Breast epithelium (tissue), 4 donors: ENCODE data around the gene MLST8. TPM values are rescaled to one million over a fixed set of nuclear protein-coding genes. Genes with fewer than 3 reads are reported as not detected.

Experiments
- DNase-seq, 2 donors: peaks; one replicate each; pipeline ENCODE4 v3.0.0-alpha.2; 2019; ENCODE audit warnings: low spot score in 2 of 2
- H3K27ac ChIP-seq, 2 donors: fragments of 200-600 bp; sonication (generic) in 1 of 2; one replicate each; pipeline ENCODE4 v1.5.1; 2016 to 2019; ENCODE audit warnings: mild to moderate bottlenecking in 1 of 2
- H3K27me3 ChIP-seq, 2 donors: fragments of 200-600 bp; sonication (generic) in 1 of 2; one replicate each; pipeline versions ENCODE4 v1.5.1 to v1.6.0; 2017 to 2019; ENCODE audit warnings: control low read depth in 1 of 2, mild to moderate bottlenecking in 1 of 2
- H3K36me3 ChIP-seq: fragments of 200-600 bp; one replicate; pipeline ENCODE4 v1.5.1; 2019
- H3K4me1 ChIP-seq, 2 donors: fragments of 200-600 bp; sonication (generic); one replicate each; pipeline ENCODE4 v1.5.1; 2016 to 2019; ENCODE audit warnings: control low read depth in 1 of 2
- H3K4me3 ChIP-seq, 3 donors: fragments of 200-600 bp; sonication (generic); 1 replicate in 2 of 3; 2 replicates in 1 of 3; pipeline ENCODE4 v1.5.1; 2016 to 2019; ENCODE audit warnings: mild to moderate bottlenecking in 3 of 3, moderate library complexity in 2 of 3
- H3K9me3 ChIP-seq, 2 donors: fragments of 200-600 bp; sonication (generic) in 1 of 2; one replicate each; pipeline ENCODE4 v1.5.1; 2016 to 2019; ENCODE audit warnings: control low read depth in 1 of 2
- CTCF ChIP-seq, 3 donors: fragments of 450-650 bp; IDR thresholded peaks; one replicate each; pipeline ENCODE4 v1.5.1; 2016 to 2017; ENCODE audit warnings: antibody characterized with exemption in 3 of 3, mild to moderate bottlenecking in 3 of 3, moderate library complexity in 3 of 3
- POLR2A ChIP-seq: fragments of 450-650 bp; IDR thresholded peaks from one replicate; pipeline ENCODE4 v1.6.1; 2016; ENCODE audit warnings: antibody characterized with exemption, mild to moderate bottlenecking, moderate library complexity
- POLR2AphosphoS5 ChIP-seq, 3 donors: sonication (generic); formaldehyde crosslinking; IDR thresholded peaks; one replicate each; pipeline ENCODE4 v1.6.1; 2017; ENCODE audit warnings: antibody characterized with exemption in 3 of 3
- intact Hi-C: fragments of 100-400 bp; cut with DNase I; formaldehyde crosslinking; loops from one replicate; pipeline ENCODE4 v1.15.1; 2023; ENCODE audit warnings: low total_unique reads
- total RNA-seq, 3 donors: library from RNA; depleted of rRNA; stranded (reverse); fragments of >200 nt; gene quantifications; one replicate each; pipeline ENCODE4 v1.1.0, GENCODE V29; 2016

Gene MLST8
- total RNA-seq, 3 donors from 2014 or later: 42.7 to 48.1 (median 46.5) TPM

GRCh38 chr16:2174396-2175131, 30.7 kb upstream of the MLST8 start:
- H3K9me3 ChIP-seq: no peaks in the 10 kb centered on the region
- H3K27me3 ChIP-seq: no peaks in the 10 kb centered on the region
- DNase-seq: no peak
- intact Hi-C loops: no loop called here
- H3K36me3 ChIP-seq: peaks cover 4% of the 10 kb centered on the region
- no peak overlapping the region for H3K4me3 ChIP-seq
- H3K27ac ChIP-seq: no peak overlapping the region
- peaks cover 0 to 6% of the 10 kb centered on the region in 2 donors for H3K4me1 ChIP-seq
- TF ChIP-seq POLR2AphosphoS5 (IDR thresholded peaks at IDR 0.05) (no peak), CTCF (IDR thresholded peaks at IDR 0.05) (no peak), POLR2A (no peak)

GRCh38 chr16:2175454-2175853, 29.8 kb upstream of the MLST8 start:
- intact Hi-C loops: no loop called here
- Histone ChIP-seq H3K9me3 (no peaks in the 10 kb centered on the region), H3K4me3 (no peak overlapping the region), H3K4me1 (peaks cover 0 to 6% of the 10 kb centered on the region in 2 donors), H3K27ac (no peak overlapping the region), H3K27me3 (no peaks in the 10 kb centered on the region), H3K36me3 (peaks cover 4% of the 10 kb centered on the region)
- TF ChIP-seq POLR2AphosphoS5 (IDR thresholded peaks at IDR 0.05): no peak
- no peak for DNase-seq

DNA sequence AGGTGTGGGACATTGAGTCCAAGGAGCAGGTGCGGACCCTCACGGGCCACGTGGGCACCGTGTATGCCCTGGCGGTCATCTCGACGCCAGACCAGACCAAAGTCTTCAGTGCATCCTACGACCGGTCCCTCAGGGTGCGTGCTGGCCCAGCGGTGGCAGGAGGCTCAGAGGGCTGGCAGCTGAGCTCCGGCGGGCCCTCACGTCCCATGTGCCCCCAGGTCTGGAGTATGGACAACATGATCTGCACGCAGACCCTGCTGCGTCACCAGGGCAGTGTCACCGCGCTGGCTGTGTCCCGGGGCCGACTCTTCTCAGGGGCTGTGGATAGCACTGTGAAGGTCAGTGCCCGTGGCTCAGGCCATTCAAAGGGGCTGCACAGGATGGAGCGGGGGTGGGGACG, 29.2 kb upstream of the MLST8 start:
- no peaks in the 10 kb centered on the region for H3K4me1 ChIP-seq
- no peak for DNase-seq
- no peak overlapping the region for H3K4me3 ChIP-seq
- no peak for TF ChIP-seq POLR2AphosphoS5 (IDR thresholded peaks at IDR 0.05)
- TF ChIP-seq POLR2A: no peak
- no peak for TF ChIP-seq CTCF (IDR thresholded peaks at IDR 0.05)
- no peaks in the 10 kb centered on the region for H3K27me3 ChIP-seq
- H3K9me3 ChIP-seq: no peaks in the 10 kb centered on the region
- H3K27ac ChIP-seq: no peak overlapping the region
- intact Hi-C loops: no loop called here
- H3K36me3 ChIP-seq: peaks cover 4% of the 10 kb centered on the region

- H3K4me1 ChIP-seq: no peaks in the 10 kb centered on the region
- H3K27me3 ChIP-seq: no peaks in the 10 kb centered on the region
- TF ChIP-seq CTCF (IDR thresholded peaks at IDR 0.05) (no peak), POLR2AphosphoS5 (IDR thresholded peaks at IDR 0.05) (no peak), POLR2A (no peak)
- H3K9me3 ChIP-seq: no peaks in the 10 kb centered on the region
- intact Hi-C loops: no loop called here
- no peak overlapping the region for H3K4me3 ChIP-seq
- H3K27ac ChIP-seq: no peak overlapping the region
- DNase-seq: no peak
- H3K36me3 ChIP-seq: peaks cover 4% of the 10 kb centered on the region
Observed at GRCh38 chr16:2177101-2177500, 28.2 kb upstream of the MLST8 start.

GRCh38 chr16:2177561-2177960, 27.7 kb upstream of the MLST8 start:
- Histone ChIP-seq H3K27me3 (no peaks in the 10 kb centered on the region), H3K9me3 (no peaks in the 10 kb centered on the region), H3K27ac (no peak overlapping the region), H3K4me1 (no peaks in the 10 kb centered on the region), H3K4me3 (no peak overlapping the region), H3K36me3 (peaks cover 4% of the 10 kb centered on the region)
- TF ChIP-seq CTCF (IDR thresholded peaks at IDR 0.05) (no peak), POLR2A (no peak), POLR2AphosphoS5 (IDR thresholded peaks at IDR 0.05) (no peak)
- DNase-seq: no peak
- intact Hi-C loops: no loop called here
